ENCODE measurements around the gene YTHDC2.

The YTHDC2 gene

GRCh38 chr5:113608113-113608596, 94.7 kb downstream of the YTHDC2 start:
- Histone ChIP-seq H3K36me3 (ENCODE audit: control insufficient read depth, insufficient read depth, low read length) (no peaks in the 10 kb centered on the region), H3K9me3 (ENCODE audit: control insufficient read depth, insufficient read depth, low read length) (no peaks in the 10 kb centered on the region), H3K4me3 (ENCODE audit: low read depth, low read length) (no peak overlapping the region), H3K9ac (ENCODE audit: low read depth, low read length) (no peak overlapping the region), H3K4me1 (ENCODE audit: control insufficient read depth, insufficient read depth, low read length) (no peaks in the 10 kb centered on the region), H3K27me3 (ENCODE audit: control insufficient read depth, insufficient read depth, low read length) (no peaks in the 10 kb centered on the region)

GRCh38 chr5:113612060-113612496, 98.6 kb downstream of the YTHDC2 start:
- H3K4me3 ChIP-seq (ENCODE audit: low read depth, low read length): no peak overlapping the region

GRCh38 chr5:113614191-113614590, 100.7 kb downstream of the YTHDC2 start:
- H3K4me3 ChIP-seq (ENCODE audit: low read depth, low read length): no peak overlapping the region
- no peaks in the 10 kb centered on the region for H3K9me3 ChIP-seq (ENCODE audit: control insufficient read depth, insufficient read depth, low read length)
- H3K9ac ChIP-seq (ENCODE audit: low read depth, low read length): no peak overlapping the region
- peaks cover 8% of the 10 kb centered on the region for H3K4me1 ChIP-seq (ENCODE audit: control insufficient read depth, insufficient read depth, low read length)
- H3K36me3 ChIP-seq (ENCODE audit: control insufficient read depth, insufficient read depth, low read length): no peaks in the 10 kb centered on the region
- H3K27me3 ChIP-seq (ENCODE audit: control insufficient read depth, insufficient read depth, low read length): no peaks in the 10 kb centered on the region

More at GRCh38 chr5:113612060-113612496, 98.6 kb downstream of the YTHDC2 start:
- Histone ChIP-seq H3K27me3 (ENCODE audit: control insufficient read depth, insufficient read depth, low read length) (no peaks in the 10 kb centered on the region), H3K4me1 (ENCODE audit: control insufficient read depth, insufficient read depth, low read length) (peaks cover 8% of the 10 kb centered on the region), H3K36me3 (ENCODE audit: control insufficient read depth, insufficient read depth, low read length) (no peaks in the 10 kb centered on the region), H3K9ac (ENCODE audit: low read depth, low read length) (no peak overlapping the region), H3K9me3 (ENCODE audit: control insufficient read depth, insufficient read depth, low read length) (no peaks in the 10 kb centered on the region)

GRCh38 chr5:113615708-113616107, 102.2 kb downstream of the YTHDC2 start:
- no peak overlapping the region for H3K4me3 ChIP-seq (ENCODE audit: low read depth, low read length)
- no peaks in the 10 kb centered on the region for H3K36me3 ChIP-seq (ENCODE audit: control insufficient read depth, insufficient read depth, low read length)
- peaks cover 8% of the 10 kb centered on the region for H3K4me1 ChIP-seq (ENCODE audit: control insufficient read depth, insufficient read depth, low read length)
- no peaks in the 10 kb centered on the region for H3K9me3 ChIP-seq (ENCODE audit: control insufficient read depth, insufficient read depth, low read length)
- no peak overlapping the region for H3K9ac ChIP-seq (ENCODE audit: low read depth, low read length)
- H3K27me3 ChIP-seq (ENCODE audit: control insufficient read depth, insufficient read depth, low read length): no peaks in the 10 kb centered on the region

- peaks cover 8% of the 10 kb centered on the region for H3K4me1 ChIP-seq (ENCODE audit: control insufficient read depth, insufficient read depth, low read length)
- H3K36me3 ChIP-seq (ENCODE audit: control insufficient read depth, insufficient read depth, low read length): no peaks in the 10 kb centered on the region
- no peak overlapping the region for H3K9ac ChIP-seq (ENCODE audit: low read depth, low read length)
- no peaks in the 10 kb centered on the region for H3K9me3 ChIP-seq (ENCODE audit: control insufficient read depth, insufficient read depth, low read length)
- H3K4me3 ChIP-seq (ENCODE audit: low read depth, low read length): no peak overlapping the region
- H3K27me3 ChIP-seq (ENCODE audit: control insufficient read depth, insufficient read depth, low read length): no peaks in the 10 kb centered on the region
Observed at GRCh38 chr5:113617191-113617796, 103.8 kb downstream of the YTHDC2 start.

- H3K36me3 ChIP-seq (ENCODE audit: control insufficient read depth, insufficient read depth, low read length): no peaks in the 10 kb centered on the region
- H3K4me1 ChIP-seq (ENCODE audit: control insufficient read depth, insufficient read depth, low read length): no peaks in the 10 kb centered on the region
- H3K4me3 ChIP-seq (ENCODE audit: low read depth, low read length): no peak overlapping the region
- H3K9ac ChIP-seq (ENCODE audit: low read depth, low read length): no peak overlapping the region
- no peaks in the 10 kb centered on the region for H3K9me3 ChIP-seq (ENCODE audit: control insufficient read depth, insufficient read depth, low read length)
- no peaks in the 10 kb centered on the region for H3K27me3 ChIP-seq (ENCODE audit: control insufficient read depth, insufficient read depth, low read length)
Observed at GRCh38 chr5:113632996-113633395, 119.5 kb downstream of the YTHDC2 start.

- H3K27me3 ChIP-seq (ENCODE audit: control insufficient read depth, insufficient read depth, low read length): no peaks in the 10 kb centered on the region
- no peak overlapping the region for H3K4me3 ChIP-seq (ENCODE audit: low read depth, low read length)
- H3K4me1 ChIP-seq (ENCODE audit: control insufficient read depth, insufficient read depth, low read length): no peaks in the 10 kb centered on the region
- H3K9me3 ChIP-seq (ENCODE audit: control insufficient read depth, insufficient read depth, low read length): no peaks in the 10 kb centered on the region
- H3K36me3 ChIP-seq (ENCODE audit: control insufficient read depth, insufficient read depth, low read length): no peaks in the 10 kb centered on the region
- H3K9ac ChIP-seq (ENCODE audit: low read depth, low read length): no peak overlapping the region
Observed at GRCh38 chr5:113634957-113635356, 121.5 kb downstream of the YTHDC2 start.

- Histone ChIP-seq H3K9me3 (ENCODE audit: control insufficient read depth, insufficient read depth, low read length) (no peaks in the 10 kb centered on the region), H3K4me1 (ENCODE audit: control insufficient read depth, insufficient read depth, low read length) (no peaks in the 10 kb centered on the region)
Observed at GRCh38 chr5:113641715-113642114, 128.2 kb downstream of the YTHDC2 start.

More at GRCh38 chr5:113641715-113642114, 128.2 kb downstream of the YTHDC2 start:
- Histone ChIP-seq H3K4me3 (ENCODE audit: low read depth, low read length) (no peak overlapping the region), H3K9ac (ENCODE audit: low read depth, low read length) (no peak overlapping the region), H3K36me3 (ENCODE audit: control insufficient read depth, insufficient read depth, low read length) (no peaks in the 10 kb centered on the region), H3K27me3 (ENCODE audit: control insufficient read depth, insufficient read depth, low read length) (no peaks in the 10 kb centered on the region)
